HCT116 (cell line): Measurements from ENCODE around the gene METTL2B. TPM values are rescaled to one million over a fixed set of nuclear protein-coding genes. Genes with fewer than 3 reads are reported as not detected.
"Not testable (repeated sequence)": the region's sequence is repeated elsewhere in the genome, so short reads cannot be mapped to it uniquely, and the experiment has no call there.

Source experiments
- ATAC-seq: fragments of 200-7000 bp; cut with Tn5 transposase; 2 replicates; pipeline ENCODE4 v1.9.1; 2020; ENCODE audit warnings: mild to moderate bottlenecking, moderate library complexity
- BruUV-seq: library from RNA; stranded (reverse); fragments of 400-500 nt; replicated peaks from 2 replicates; lab custom pipeline; 2021; lab: Mats Ljungman, UMichigan
- CTCF ChIA-PET: fragments of 300-600 bp; sonication (Branson Sonifier 250); formaldehyde crosslinking; loops from one replicate; lab custom pipeline; 2021; ENCODE audit warnings: antibody characterized with exemption; lab: Charles Lee
- POLR2A ChIA-PET: fragments of 300-600, 350-600 bp; sonication (Branson Sonifier 250); formaldehyde crosslinking; loops from one replicate; lab custom pipeline; 2021; ENCODE audit warnings: antibody characterized with exemption; lab: Charles Lee
- RAD21 ChIA-PET, 2 experiments: fragments of 300-600 bp; sonication (Branson Sonifier 250); formaldehyde crosslinking; loops; one replicate each; lab custom pipeline; 2023; ENCODE audit warnings: low total read pairs in 2 of 2; ENCODE audit not compliant: uncharacterized antibody in 2 of 2, unreplicated experiment in 2 of 2, low non-redundant PET in 1 of 2; lab: Charles Lee
- DNase-seq: peaks from one replicate; pipeline ENCODE4 v3.0.0-alpha.2; 2010; ENCODE audit warnings: low read depth, low spot score
- H2AFZ ChIP-seq: fragments of 200-600 bp; shearing (Covaris generic), sonication (generic); 2 replicates; pipeline ENCODE4 v1.6.1; 2017; ENCODE audit warnings: low read depth, mixed run types, mixed read lengths, antibody characterized with exemption, low read length; ENCODE audit not compliant: poor library complexity, severe bottlenecking
- H3K27ac ChIP-seq: 2 replicates; pipeline ENCODE4 v1.5.1; 2012; ENCODE audit warnings: low read depth, low read length
- H3K27me3 ChIP-seq: fragments of 200-600 bp; sonication (generic); 2 replicates; pipeline ENCODE4 v1.6.1; 2016; ENCODE audit warnings: mixed run types, low read length, mixed read lengths; ENCODE audit not compliant: insufficient read depth
- H3K36me3 ChIP-seq, 2 experiments: fragments of 200-500 bp in 1 of 2; fragments of 200-600 bp in 1 of 2; sonication (Bioruptor generic) in 1 of 2; sonication (generic) in 1 of 2; 2 replicates each; pipeline versions ENCODE4 v1.5.1 to v1.6.1; 2014 to 2016; ENCODE audit warnings: low read length in 2 of 2, inconsistent platforms in 1 of 2, mixed read lengths in 1 of 2, mixed run types in 1 of 2; ENCODE audit not compliant: insufficient read depth in 2 of 2, control insufficient read depth in 1 of 2
- H3K4me1 ChIP-seq, 2 experiments: fragments of 200-600 bp in 1 of 2; sonication (generic) in 1 of 2; 2 replicates each; pipeline versions ENCODE4 v1.5.1 to v1.6.1; 2012 to 2017; ENCODE audit warnings: low read length in 2 of 2, inconsistent platforms in 1 of 2, mild to moderate bottlenecking in 1 of 2, mixed read lengths in 1 of 2, mixed run types in 1 of 2, moderate library complexity in 1 of 2; ENCODE audit not compliant: insufficient read depth in 2 of 2, control insufficient read depth in 1 of 2
- H3K4me2 ChIP-seq: fragments of 200-600 bp; sonication (generic); 2 replicates; pipeline ENCODE4 v1.6.1; 2017; ENCODE audit warnings: mixed run types, low read length, mixed read lengths
- H3K4me3 ChIP-seq, 2 experiments: fragments of 200-600 bp in 1 of 2; sonication (generic) in 1 of 2; replicated peaks in 1 of 2; 2 replicates each; pipeline ENCODE4 v1.5.1; 2011 to 2016; ENCODE audit warnings: low read length in 2 of 2, control low read depth in 1 of 2, low read depth in 1 of 2, mild to moderate bottlenecking in 1 of 2, mixed read lengths in 1 of 2, mixed run types in 1 of 2
- H3K79me2 ChIP-seq: fragments of 200-600 bp; sonication (generic); 2 replicates; pipeline ENCODE4 v1.6.1; 2017; ENCODE audit warnings: mild to moderate bottlenecking, mixed run types, low read length, moderate library complexity, mixed read lengths; ENCODE audit not compliant: insufficient read depth
- H3K9ac ChIP-seq: fragments of 200-600 bp; sonication (generic); 2 replicates; pipeline ENCODE4 v1.6.1; 2016; ENCODE audit warnings: low read length, mixed read lengths
- H3K9me2 ChIP-seq: fragments of 200-600 bp; sonication (generic), shearing (Covaris generic); 2 replicates; pipeline ENCODE4 v1.6.1; 2017; ENCODE audit warnings: mixed run types, mild to moderate bottlenecking, moderate library complexity; ENCODE audit not compliant: insufficient read depth
- H3K9me3 ChIP-seq, 2 experiments: fragments of 200-500 bp in 1 of 2; fragments of 200-600 bp in 1 of 2; sonication (Bioruptor generic) in 1 of 2; sonication (generic) in 1 of 2; 2 replicates each; pipeline ENCODE4 v1.6.1; 2014 to 2017; ENCODE audit warnings: low read length in 2 of 2, mixed read lengths in 2 of 2, inconsistent platforms in 1 of 2, low read depth in 1 of 2, mild to moderate bottlenecking in 1 of 2, mixed run types in 1 of 2, moderate library complexity in 1 of 2; ENCODE audit not compliant: control insufficient read depth in 1 of 2, insufficient read depth in 1 of 2
- H4K20me1 ChIP-seq: fragments of 200-600 bp; sonication (generic), shearing (Covaris generic); 2 replicates; pipeline ENCODE4 v1.6.1; 2017; ENCODE audit warnings: mixed run types, mild to moderate bottlenecking, moderate library complexity; ENCODE audit not compliant: insufficient read depth
- intact Hi-C: fragments of 100-400 bp; cut with micrococcal nuclease; formaldehyde crosslinking; loops from 2 replicates; pipeline ENCODE4 v1.10.0; 2022
- total RNA-seq: library from RNA; stranded (reverse); gene quantifications from one replicate; pipeline ENCODE4 v1.2.1, GENCODE V29; 2021; ENCODE audit not compliant: unreplicated experiment

METTL2B gene
- total RNA-seq, 1 experiment from 2014 or later = 45.7 TPM

- H2AFZ ChIP-seq, H3K79me2 ChIP-seq, H3K9me3 ChIP-seq, H3K36me3 ChIP-seq, H3K4me1 ChIP-seq, RAD21 ChIA-PET, H3K27ac ChIP-seq, BruUV-seq, H3K9ac ChIP-seq, CTCF ChIA-PET, H3K4me3 ChIP-seq, H3K27me3 ChIP-seq, intact Hi-C loops, DNase-seq, ATAC-seq, POLR2A ChIA-PET, H3K4me2 ChIP-seq, H3K9me2 ChIP-seq, H4K20me1 ChIP-seq: not testable (repeated sequence)
These were observed 35.1 kb downstream of the METTL2B start for GRCh38 chr7:128511692-128512091.

GRCh38 chr7:128515232-128515631 is 38.7 kb downstream of the METTL2B start:
- H3K27ac ChIP-seq, BruUV-seq, H3K4me1 ChIP-seq, H3K4me2 ChIP-seq, H4K20me1 ChIP-seq, DNase-seq, H3K9ac ChIP-seq, CTCF ChIA-PET, H3K4me3 ChIP-seq, RAD21 ChIA-PET, ATAC-seq, H3K9me2 ChIP-seq, H3K36me3 ChIP-seq, H3K79me2 ChIP-seq, H3K9me3 ChIP-seq, POLR2A ChIA-PET, H3K27me3 ChIP-seq, H2AFZ ChIP-seq, intact Hi-C loops: not testable (repeated sequence)

DNA sequence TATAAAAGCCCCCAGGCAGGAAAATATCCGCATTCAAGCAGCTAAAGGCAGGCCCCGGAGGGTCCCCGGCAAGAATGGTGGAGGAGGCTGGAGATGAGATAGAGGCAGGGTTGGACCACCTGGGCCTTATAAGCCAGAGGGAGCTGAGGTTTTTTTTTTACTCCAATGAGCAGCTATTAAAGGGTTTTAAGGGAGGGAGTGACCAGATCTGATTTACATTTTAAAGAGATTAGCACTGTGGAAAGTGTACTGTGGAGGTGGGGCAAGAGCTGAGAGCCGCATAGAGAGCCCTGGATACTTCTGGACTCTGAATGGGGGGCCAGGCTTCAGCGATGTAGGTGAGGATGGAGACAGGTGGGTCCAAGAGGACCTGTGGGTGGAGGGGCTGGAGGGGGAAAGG is 40.5 kb downstream of the METTL2B start:
- H3K36me3 ChIP-seq, H3K27ac ChIP-seq, H2AFZ ChIP-seq, H3K4me1 ChIP-seq, H3K9ac ChIP-seq, H3K4me2 ChIP-seq, CTCF ChIA-PET, H3K4me3 ChIP-seq, intact Hi-C loops, DNase-seq, BruUV-seq, H3K27me3 ChIP-seq, H3K79me2 ChIP-seq, ATAC-seq, H3K9me3 ChIP-seq, POLR2A ChIA-PET, H4K20me1 ChIP-seq, RAD21 ChIA-PET, H3K9me2 ChIP-seq: not testable (repeated sequence)
